Gastrocnemius medialis (tissue), 4 donors: ENCODE data around the gene CCDC90B. TPM values are rescaled to one million over a fixed set of nuclear protein-coding genes. Genes with fewer than 3 reads are reported as not detected.
"Not testable (repeated sequence)": the region's sequence is repeated elsewhere in the genome, so short reads cannot be mapped to it uniquely, and the experiment has no call there.

Experiments used
- ATAC-seq, 2 donors: fragments of 150-250 bp; one replicate each; pipeline ENCODE4 v1.9.1; 2016
- DNase-seq, 2 donors: peaks; one replicate each; pipeline ENCODE4 v3.0.0-alpha.2; 2019
- H3K27ac ChIP-seq, 4 donors: fragments of 200-600 bp; sonication (generic); 1 replicate in 1 of 4; 2 replicates in 3 of 4; pipeline ENCODE4 v1.5.1; 2016 to 2018; ENCODE audit warnings: mild to moderate bottlenecking in 2 of 4, moderate library complexity in 1 of 4
- H3K27me3 ChIP-seq, 3 donors: fragments of 200-600 bp; sonication (generic) in 2 of 3; 1 replicate in 1 of 3; 2 replicates in 2 of 3; pipeline versions ENCODE4 v1.5.1 to v1.6.0; 2016 to 2019; ENCODE audit warnings: mild to moderate bottlenecking in 1 of 3, moderate library complexity in 1 of 3
- H3K36me3 ChIP-seq, 2 donors: fragments of 200-600 bp; sonication (generic) in 1 of 2; one replicate each; pipeline ENCODE4 v1.5.1; 2017 to 2018
- H3K4me1 ChIP-seq, 2 donors: fragments of 200-600 bp; sonication (generic) in 1 of 2; one replicate each; pipeline ENCODE4 v1.5.1; 2016 to 2017; ENCODE audit warnings: mild to moderate bottlenecking in 2 of 2
- H3K4me3 ChIP-seq, 4 donors: fragments of 200-600 bp; sonication (generic) in 3 of 4; 1 replicate in 1 of 4; 2 replicates in 3 of 4; pipeline ENCODE4 v1.5.1; 2016 to 2019; ENCODE audit warnings: mild to moderate bottlenecking in 2 of 4
- H3K9me3 ChIP-seq, 3 donors: fragments of 200-600 bp; sonication (generic) in 2 of 3; 1 replicate in 1 of 3; 2 replicates in 2 of 3; pipeline ENCODE4 v1.5.1; 2016 to 2019
- CTCF ChIP-seq, 5 experiments: fragments of 450-650 bp in 3 of 5; fragments of 200-600 bp in 2 of 5; sonication (generic) in 2 of 5; IDR thresholded peaks in 4 of 5; conservative IDR thresholded peaks in 1 of 5; 1 replicate in 4 of 5; 2 replicates in 1 of 5; pipeline ENCODE4 v1.5.1; 2016 to 2019; ENCODE audit warnings: antibody characterized with exemption in 5 of 5, mild to moderate bottlenecking in 3 of 5, moderate library complexity in 3 of 5
- POLR2A ChIP-seq, 2 donors: fragments of 450-650 bp; IDR thresholded peaks; one replicate each; pipeline ENCODE4 v1.6.1; 2017; ENCODE audit warnings: antibody characterized with exemption in 2 of 2, mild to moderate bottlenecking in 2 of 2, moderate library complexity in 2 of 2
- in situ Hi-C, 4 donors: fragments of 200-750 bp; cut with MboI; loops; one replicate each; pipeline versions ENCODE4 v1.15.0 to v1.8.0; 2017; ENCODE audit warnings: low sequenced_read_pairs in 4 of 4
- intact Hi-C: fragments of 100-400 bp; cut with DNase I; formaldehyde crosslinking; loops from one replicate; pipeline ENCODE4 v1.15.1; 2023; ENCODE audit warnings: low total_unique reads
- total RNA-seq, 4 donors: library from RNA; depleted of rRNA; stranded (reverse); fragments of >200 nt; gene quantifications; one replicate each; pipeline versions ENCODE4 v1.1.0 to v1.2.3, GENCODE V29; 2016

CCDC90B gene
- total RNA-seq, 4 donors from 2014 or later, result 18.1 to 30.1 (median 22.8) TPM

GRCh38 chr11:83318931-83319330, 32.8 kb upstream of the CCDC90B start:
- TF ChIP-seq POLR2A (IDR thresholded peaks at IDR 0.05), result no peak
- TF ChIP-seq CTCF (IDR thresholded peaks at IDR 0.05 in 4 of 5, conservative IDR thresholded peaks at IDR 0.05 in 1 of 5), result no peak
- DNase-seq, result no peak
- in situ Hi-C loops (loop anchor here in 2 of 4 donors (25.0 kb wide), 2 partner anchors 143 to 493 kb away; no protein-coding TSS in a partner anchor), intact Hi-C loops (no loop called here)
- H3K9me3 ChIP-seq, result no peaks in the 10 kb centered on the region
- no peak overlapping the region for H3K27ac ChIP-seq
- no peaks in the 10 kb centered on the region for H3K36me3 ChIP-seq
- no peak for ATAC-seq
- H3K4me3 ChIP-seq, result no peak overlapping the region
- no peaks in the 10 kb centered on the region for H3K27me3 ChIP-seq
- H3K4me1 ChIP-seq, result no peaks in the 10 kb centered on the region

GRCh38 chr11:83317757-83318690, 31.9 kb upstream of the CCDC90B start:
- ATAC-seq (no peak), DNase-seq (no peak)
- Histone ChIP-seq H3K36me3 (no peaks in the 10 kb centered on the region), H3K4me3 (no peak overlapping the region), H3K4me1 (no peaks in the 10 kb centered on the region), H3K27me3 (no peaks in the 10 kb centered on the region), H3K27ac (no peak overlapping the region), H3K9me3 (no peaks in the 10 kb centered on the region)
- intact Hi-C loops, result no loop called here
- TF ChIP-seq POLR2A (IDR thresholded peaks at IDR 0.05) (no peak), CTCF (IDR thresholded peaks at IDR 0.05 in 4 of 5, conservative IDR thresholded peaks at IDR 0.05 in 1 of 5) (no peak)
- in situ Hi-C loops, result loop anchor here in 2 of 4 donors (25.0 kb wide), 2 partner anchors 144 to 494 kb away; no protein-coding TSS in a partner anchor

- H3K36me3 ChIP-seq, DNase-seq, ATAC-seq, intact Hi-C loops, H3K4me1 ChIP-seq, H3K9me3 ChIP-seq, H3K27me3 ChIP-seq, H3K4me3 ChIP-seq, H3K27ac ChIP-seq: not testable (repeated sequence)
- in situ Hi-C loops, result loop anchor here in 2 of 4 donors (25.0 kb wide), 2 partner anchors 145 to 495 kb away; no protein-coding TSS in a partner anchor
Measured at GRCh38 chr11:83316897-83317268, 30.7 kb upstream of the CCDC90B start.

- ATAC-seq, intact Hi-C loops, H3K36me3 ChIP-seq, H3K27ac ChIP-seq, H3K4me3 ChIP-seq, H3K9me3 ChIP-seq, DNase-seq, H3K4me1 ChIP-seq, H3K27me3 ChIP-seq: not testable (repeated sequence)
- in situ Hi-C loops, result loop anchor here in 2 of 4 donors (25.0 kb wide), 2 partner anchors 146 to 496 kb away; no protein-coding TSS in a partner anchor
Measured at GRCh38 chr11:83316143-83316896, 30.2 kb upstream of the CCDC90B start.

- H3K4me3 ChIP-seq, result no peak overlapping the region
- DNase-seq (no peak), ATAC-seq (no peak)
- intact Hi-C loops, result no loop called here
- H3K36me3 ChIP-seq, result no peaks in the 10 kb centered on the region
- in situ Hi-C loops, result loop anchor here in 2 of 4 donors (25.0 kb wide), 2 partner anchors 150 to 500 kb away; no protein-coding TSS in a partner anchor
- no peak overlapping the region for H3K27ac ChIP-seq
- no peaks in the 10 kb centered on the region for H3K27me3 ChIP-seq
- TF ChIP-seq POLR2A (IDR thresholded peaks at IDR 0.05) (no peak), CTCF (IDR thresholded peaks at IDR 0.05 in 4 of 5, conservative IDR thresholded peaks at IDR 0.05 in 1 of 5) (no peak)
- no peaks in the 10 kb centered on the region for H3K9me3 ChIP-seq
- H3K4me1 ChIP-seq, result no peaks in the 10 kb centered on the region
Measured at GRCh38 chr11:83312430-83312829, 26.3 kb upstream of the CCDC90B start.
